Measurements from ENCODE around the gene ATP7A. TPM values are rescaled to one million over a fixed set of nuclear protein-coding genes. Genes with fewer than 3 reads are reported as not detected.
"Not testable (repeated sequence)": the region's sequence is repeated elsewhere in the genome, so short reads cannot be mapped to it uniquely, and the experiment has no call there.

Gene ATP7A
- total and polyA plus RNA-seq, 2 experiments from 2014 or later = 3.7 to 13.0 TPM

DNA sequence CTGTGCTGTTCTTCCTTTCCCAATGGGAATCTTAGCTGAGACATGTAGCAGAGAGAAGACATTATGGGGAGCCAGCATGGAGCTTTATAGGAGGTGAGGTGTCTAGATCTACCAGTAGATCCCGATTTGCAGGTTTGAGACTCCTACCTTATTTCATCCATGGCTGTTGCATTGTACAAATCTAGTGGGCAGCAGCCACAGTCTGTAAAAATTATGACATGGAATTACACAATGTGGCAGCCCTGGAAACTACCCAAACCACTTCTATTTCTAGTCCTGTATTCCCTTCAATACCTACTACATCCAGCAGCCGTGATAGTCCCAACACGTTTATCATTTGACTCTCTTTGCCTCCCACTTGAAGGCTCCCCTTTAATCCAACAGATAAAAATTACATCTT lies 8.1 kb downstream of the ATP7A start:
- 68% methylated on average over 3 of the region's 3 CpGs for WGBS (ENCODE audit: low lambda C conversion rate, missing lambda C conversion rate)
- H4K20me1 ChIP-seq (ENCODE audit: insufficient read depth, poor library complexity, severe bottlenecking) = no peaks in the 10 kb centered on the region
- TF ChIP-seq EZH2phosphoT487 (IDR thresholded peaks at IDR 0.05; ENCODE audit: low read depth, severe bottlenecking, unreplicated experiment) (no peak), EZH2 (IDR thresholded peaks at IDR 0.05; ENCODE audit: borderline replicate concordance) (no peak)
- TF ChIP-seq, protein P1, sequence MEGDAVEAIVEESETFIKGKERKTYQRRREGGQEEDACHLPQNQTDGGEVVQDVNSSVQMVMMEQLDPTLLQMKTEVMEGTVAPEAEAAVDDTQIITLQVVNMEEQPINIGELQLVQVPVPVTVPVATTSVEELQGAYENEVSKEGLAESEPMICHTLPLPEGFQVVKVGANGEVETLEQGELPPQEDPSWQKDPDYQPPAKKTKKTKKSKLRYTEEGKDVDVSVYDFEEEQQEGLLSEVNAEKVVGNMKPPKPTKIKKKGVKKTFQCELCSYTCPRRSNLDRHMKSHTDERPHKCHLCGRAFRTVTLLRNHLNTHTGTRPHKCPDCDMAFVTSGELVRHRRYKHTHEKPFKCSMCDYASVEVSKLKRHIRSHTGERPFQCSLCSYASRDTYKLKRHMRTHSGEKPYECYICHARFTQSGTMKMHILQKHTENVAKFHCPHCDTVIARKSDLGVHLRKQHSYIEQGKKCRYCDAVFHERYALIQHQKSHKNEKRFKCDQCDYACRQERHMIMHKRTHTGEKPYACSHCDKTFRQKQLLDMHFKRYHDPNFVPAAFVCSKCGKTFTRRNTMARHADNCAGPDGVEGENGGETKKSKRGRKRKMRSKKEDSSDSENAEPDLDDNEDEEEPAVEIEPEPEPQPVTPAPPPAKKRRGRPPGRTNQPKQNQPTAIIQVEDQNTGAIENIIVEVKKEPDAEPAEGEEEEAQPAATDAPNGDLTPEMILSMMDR (IDR thresholded peaks at IDR 0.05; ENCODE audit: poor library complexity) = no peak

DNA sequence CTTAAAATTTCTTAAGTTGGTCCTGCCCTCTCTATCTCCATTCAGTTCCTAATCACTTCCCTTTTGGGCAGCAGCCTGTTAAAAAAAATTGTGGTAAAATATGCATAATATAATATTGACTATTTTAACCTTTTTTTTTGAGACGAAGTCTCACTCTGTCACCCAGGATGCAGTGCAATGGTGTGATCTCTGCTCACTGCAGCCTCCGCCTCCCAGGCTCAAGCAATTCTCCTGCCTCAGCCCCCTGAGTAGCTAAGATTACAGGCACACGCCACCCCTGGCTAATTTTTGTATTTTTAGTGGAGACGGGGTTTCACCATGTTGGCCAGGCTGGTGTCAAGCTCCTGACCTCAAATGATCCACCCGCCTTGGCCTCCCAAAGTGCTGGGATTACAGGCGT lies 8.9 kb downstream of the ATP7A start:
- H3K9me2 ChIP-seq (replicated peaks; ENCODE audit: insufficient read depth); H3K36me3 ChIP-seq (replicated peaks; ENCODE audit: insufficient read depth, low read depth); H3K4me3 ChIP-seq; H3K27me3 ChIP-seq; H3K4me2 ChIP-seq; H4K20me1 ChIP-seq (ENCODE audit: insufficient read depth, poor library complexity, severe bottlenecking); H2AFZ ChIP-seq; H3K4me1 ChIP-seq (ENCODE audit: insufficient read depth); H3K27ac ChIP-seq; DNase-seq (ENCODE audit: low spot score); H3K9me3 ChIP-seq (ENCODE audit: low read depth): not testable (repeated sequence)
- peaks cover 31% of the 10 kb centered on the region for H3K79me2 ChIP-seq
- 84% methylated on average over 6 of the region's 6 CpGs for WGBS (ENCODE audit: low lambda C conversion rate, missing lambda C conversion rate)

More for the DNA sequence above, 8.1 kb downstream of the ATP7A start:
- no peak overlapping the region for H2AFZ ChIP-seq
- peaks cover 39% of the 10 kb centered on the region for H3K79me2 ChIP-seq
- no peak for DNase-seq (ENCODE audit: low spot score)
- H3K4me1 ChIP-seq (ENCODE audit: insufficient read depth) = no peaks in the 10 kb centered on the region
- peaks cover 6% of the 10 kb centered on the region for H3K9me3 ChIP-seq (ENCODE audit: low read depth)
- no peak overlapping the region for H3K4me3 ChIP-seq
- no peak overlapping the region for H3K27ac ChIP-seq
- H3K9me2 ChIP-seq (replicated peaks; ENCODE audit: insufficient read depth) = no peaks in the 10 kb centered on the region
- H3K36me3 ChIP-seq (replicated peaks; ENCODE audit: insufficient read depth, low read depth) = no peaks in the 10 kb centered on the region
- H3K4me2 ChIP-seq = no peak overlapping the region
- no peaks in the 10 kb centered on the region for H3K27me3 ChIP-seq

- Histone ChIP-seq H3K4me3 (no peak overlapping the region), H3K4me2 (no peak overlapping the region), H3K9me2 (replicated peaks; ENCODE audit: insufficient read depth) (no peaks in the 10 kb centered on the region), H3K9me3 (ENCODE audit: low read depth) (peaks cover 6% of the 10 kb centered on the region), H2AFZ (no peak overlapping the region), H3K27me3 (no peaks in the 10 kb centered on the region), H4K20me1 (ENCODE audit: insufficient read depth, poor library complexity, severe bottlenecking) (no peaks in the 10 kb centered on the region), H3K79me2 (peaks cover 17% of the 10 kb centered on the region), H3K27ac (no peak overlapping the region), H3K36me3 (replicated peaks; ENCODE audit: insufficient read depth, low read depth) (no peaks in the 10 kb centered on the region), H3K4me1 (ENCODE audit: insufficient read depth) (no peaks in the 10 kb centered on the region)
- no peak for DNase-seq (ENCODE audit: low spot score)
- TF ChIP-seq EZH2 (IDR thresholded peaks at IDR 0.05; ENCODE audit: borderline replicate concordance) = no peak
- TF ChIP-seq, protein P1 (IDR thresholded peaks at IDR 0.05; ENCODE audit: poor library complexity) = no peak
- no peak for TF ChIP-seq EZH2phosphoT487 (IDR thresholded peaks at IDR 0.05; ENCODE audit: low read depth, severe bottlenecking, unreplicated experiment)
These were observed 12.3 kb downstream of the ATP7A start for GRCh38 chrX:77922787-77923186.

- H3K36me3 ChIP-seq (replicated peaks; ENCODE audit: insufficient read depth, low read depth) = no peaks in the 10 kb centered on the region
- 84% methylated on average over 8 of the region's 8 CpGs for WGBS (ENCODE audit: low lambda C conversion rate, missing lambda C conversion rate)
- no peaks in the 10 kb centered on the region for H3K4me1 ChIP-seq (ENCODE audit: insufficient read depth)
- no peaks in the 10 kb centered on the region for H3K9me2 ChIP-seq (replicated peaks; ENCODE audit: insufficient read depth)
- TF ChIP-seq, protein P1 (IDR thresholded peaks at IDR 0.05; ENCODE audit: poor library complexity) = no peak
- TF ChIP-seq EZH2phosphoT487 (IDR thresholded peaks at IDR 0.05; ENCODE audit: low read depth, severe bottlenecking, unreplicated experiment) (no peak), EZH2 (IDR thresholded peaks at IDR 0.05; ENCODE audit: borderline replicate concordance) (no peak)
- H3K4me3 ChIP-seq = no peak overlapping the region
- H3K4me2 ChIP-seq = no peak overlapping the region
- H3K9me3 ChIP-seq (ENCODE audit: low read depth) = peaks cover 6% of the 10 kb centered on the region
- H2AFZ ChIP-seq = no peak overlapping the region
- DNase-seq (ENCODE audit: low spot score) = no peak
- no peaks in the 10 kb centered on the region for H3K27me3 ChIP-seq
- H3K27ac ChIP-seq = no peak overlapping the region
- no peaks in the 10 kb centered on the region for H4K20me1 ChIP-seq (ENCODE audit: insufficient read depth, poor library complexity, severe bottlenecking)
- peaks cover 17% of the 10 kb centered on the region for H3K79me2 ChIP-seq
These were observed 13.9 kb downstream of the ATP7A start for GRCh38 chrX:77924320-77924859.

Measured in hepatocyte (in vitro differentiated cells).